HG03442 (cell line): Measurements from ENCODE around the gene IFNL4.
"Not testable (repeated sequence)": the region's sequence is repeated elsewhere in the genome, so short reads cannot be mapped to it uniquely, and the experiment has no call there.

Experiments
- ATAC-seq: cut with Tn5 transposase; IDR thresholded peaks from one replicate; pipeline ENCODE4 v1.9.1; 2021; ENCODE audit warnings: mild to moderate bottlenecking, moderate library complexity; ENCODE audit not compliant: unreplicated experiment

Gene IFNL4

GRCh38 chr19:39224910-39225309 is 23.7 kb downstream of the IFNL4 start:
- no peak for ATAC-seq

DNA sequence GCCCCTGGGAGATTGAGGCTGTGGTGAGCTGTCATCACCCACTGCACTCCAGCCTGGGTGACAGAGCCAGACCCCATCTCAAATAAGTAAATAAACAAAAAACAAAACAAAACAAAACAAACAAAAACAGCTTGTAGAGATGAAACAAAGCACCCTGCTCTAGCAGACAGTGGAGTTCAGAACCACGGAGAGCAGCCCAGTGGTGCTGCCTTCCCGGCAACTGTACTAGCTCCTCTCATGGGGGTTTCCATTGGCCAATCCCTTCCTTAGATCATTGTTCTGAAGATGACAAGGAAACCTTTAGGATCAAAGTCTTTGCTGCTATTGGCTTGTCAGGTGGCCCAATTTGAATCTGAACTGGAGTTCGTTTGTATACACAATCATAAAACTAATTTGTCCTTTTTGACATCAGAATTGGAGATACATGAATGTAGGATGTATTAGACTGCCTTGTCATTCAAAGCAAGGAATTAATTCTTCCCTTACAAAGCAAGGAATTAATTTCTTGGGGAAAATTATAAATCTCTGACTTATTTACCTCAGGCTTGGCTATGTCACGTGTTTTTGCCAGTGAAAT is 24.9 kb downstream of the IFNL4 start:
- ATAC-seq = no peak

GRCh38 chr19:39219108-39219507 is 29.5 kb downstream of the IFNL4 start:
- ATAC-seq = not testable (repeated sequence)

GRCh38 chr19:39218230-39219007 is 30.2 kb downstream of the IFNL4 start:
- ATAC-seq = no peak

GRCh38 chr19:39217094-39217493 is 31.6 kb downstream of the IFNL4 start:
- ATAC-seq = no peak

DNA sequence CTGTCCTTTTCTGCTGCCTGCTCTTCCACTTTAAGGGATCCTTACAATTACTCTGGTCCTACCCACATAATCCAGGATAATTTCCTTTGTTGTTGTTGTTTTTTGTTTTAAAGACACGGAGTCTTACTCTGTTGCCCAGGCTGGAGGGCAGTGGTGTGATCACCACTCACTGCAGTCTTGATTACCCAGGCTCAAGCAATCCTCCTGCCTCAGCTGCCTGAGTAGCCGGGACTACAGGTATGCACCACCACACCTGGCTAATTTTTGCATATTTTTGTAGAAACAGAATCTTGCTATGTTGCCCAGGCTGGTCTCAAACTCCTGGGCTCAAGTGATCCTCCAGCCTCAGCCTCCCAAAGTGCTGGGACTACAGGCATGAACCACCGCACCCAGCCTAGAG is 33.3 kb downstream of the IFNL4 start:
- not testable (repeated sequence) for ATAC-seq

GRCh38 chr19:39212375-39212742 is 36.3 kb downstream of the IFNL4 start:
- ATAC-seq = no peak

- ATAC-seq = no peak
Observed at GRCh38 chr19:39211731-39212374, 36.8 kb downstream of the IFNL4 start.

DNA sequence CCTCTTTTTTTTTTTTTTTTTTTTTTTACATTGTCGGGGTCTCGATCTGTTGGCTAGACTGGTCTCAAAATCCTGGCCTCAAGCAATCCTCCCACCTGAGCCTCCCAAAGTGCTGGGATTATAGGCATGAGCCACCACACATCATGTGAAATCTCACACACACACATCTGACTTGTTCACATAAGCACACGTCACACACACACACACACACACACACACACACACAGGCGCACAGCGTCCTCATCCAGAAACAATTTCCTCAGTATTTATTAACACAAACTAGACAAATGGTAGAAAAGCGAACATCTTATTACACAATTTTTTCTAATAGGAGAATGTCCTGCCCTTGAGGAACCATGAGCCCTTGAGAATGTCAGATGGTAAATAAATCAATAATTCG is 39.5 kb downstream of the IFNL4 start:
- ATAC-seq = no peak

GRCh38 chr19:39208175-39208795 is 40.4 kb downstream of the IFNL4 start:
- no peak for ATAC-seq

DNA sequence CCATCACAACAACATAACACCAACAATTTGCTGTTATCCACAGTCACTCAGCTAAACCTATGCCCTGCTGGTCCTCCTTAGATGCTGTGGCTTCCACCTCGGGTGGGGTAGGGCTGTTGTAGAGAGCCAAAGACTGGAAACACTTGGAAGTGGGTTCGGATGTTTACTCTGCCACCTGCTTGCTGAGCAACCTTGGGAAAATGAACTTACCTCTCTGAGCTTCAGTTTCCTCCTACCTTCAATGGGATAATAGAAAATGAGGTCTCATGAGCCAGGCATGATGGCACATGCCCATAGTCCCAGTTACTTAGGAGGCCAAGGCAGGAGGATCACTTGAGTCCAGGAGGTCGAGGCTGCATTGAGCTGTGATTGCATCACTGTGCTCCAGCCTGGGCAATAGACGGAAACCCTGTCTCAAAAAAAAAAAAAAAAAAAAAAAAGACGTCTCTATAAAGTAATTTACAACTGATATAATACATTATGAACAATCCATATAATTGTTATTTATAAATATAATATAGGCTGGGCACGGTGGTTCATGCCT is 41.3 kb downstream of the IFNL4 start:
- no peak for ATAC-seq

GRCh38 chr19:39206122-39206521 is 42.5 kb downstream of the IFNL4 start:
- no peak for ATAC-seq

- no peak for ATAC-seq
Observed at GRCh38 chr19:39205449-39205764, 43.2 kb downstream of the IFNL4 start.

- no peak for ATAC-seq
Observed at GRCh38 chr19:39203372-39204341, 45.0 kb downstream of the IFNL4 start, which contains the start of gene SYCN. SYCN (minus strand) TSS chr19:39204263; CDS start chr19:39204254, 9 bp downstream.

DNA sequence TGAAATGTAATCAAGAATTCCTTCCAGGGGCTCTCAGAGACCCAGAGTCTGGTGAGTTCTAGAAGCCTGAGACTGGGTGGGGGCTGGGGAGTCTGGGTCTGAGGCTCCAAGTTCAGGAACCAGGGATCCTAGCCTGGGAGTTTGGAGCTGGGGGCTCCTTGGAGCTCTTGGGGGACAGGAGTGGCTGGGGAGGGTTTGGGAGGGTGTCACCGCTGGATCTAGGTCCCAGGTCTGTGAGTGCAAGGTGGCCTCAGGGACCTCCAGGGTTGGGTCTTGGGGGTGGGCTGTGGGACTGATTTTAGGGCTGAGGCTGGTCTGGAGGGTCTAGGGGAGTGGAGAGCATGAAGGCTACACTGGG is 45.7 kb downstream of the IFNL4 start:
- ATAC-seq = no peak

DNA sequence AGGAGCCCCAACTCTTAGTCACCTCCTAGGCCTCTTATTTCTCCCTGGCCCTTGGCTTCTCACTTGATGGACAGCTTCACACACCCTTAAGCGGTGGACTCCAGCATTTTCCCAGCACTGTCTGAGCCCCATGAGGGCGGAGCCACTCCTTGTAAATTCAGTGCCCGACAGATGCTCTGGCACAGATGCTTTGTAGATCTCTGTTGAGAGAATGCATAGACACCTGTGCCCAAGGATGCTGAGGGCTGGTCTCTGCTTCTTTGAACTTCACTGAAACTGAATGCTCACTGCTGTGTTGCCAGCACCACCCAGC is 47.9 kb downstream of the IFNL4 start:
- no peak for ATAC-seq

- no peak for ATAC-seq
Observed at GRCh38 chr19:39200066-39200802, 48.4 kb downstream of the IFNL4 start.

DNA sequence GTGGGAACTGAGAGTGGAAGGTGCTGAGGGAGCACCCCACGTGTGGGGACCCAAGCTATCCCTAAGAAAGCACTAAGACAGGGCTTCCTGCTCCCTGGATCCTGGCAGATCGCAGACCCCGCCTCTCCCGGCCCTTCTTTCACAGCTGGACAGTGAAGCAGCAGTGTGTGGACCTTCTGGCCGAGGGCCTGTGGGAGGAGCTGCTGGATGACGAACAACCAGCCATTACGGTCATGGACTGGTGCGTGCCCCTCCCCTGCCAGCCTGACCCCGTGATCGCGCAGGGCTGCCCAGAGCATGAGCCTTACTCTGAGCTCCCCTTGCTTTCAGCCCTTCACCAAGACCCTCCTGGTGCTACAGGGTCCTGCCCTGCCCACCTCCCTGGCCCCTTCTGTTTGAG is 49.6 kb downstream of the IFNL4 start:
- ATAC-seq = no peak

GRCh38 chr19:39197808-39198207 is 50.8 kb downstream of the IFNL4 start:
- ATAC-seq = no peak
